Tibial nerve (tissue), 4 donors: ENCODE results near the gene SH2D3A. TPM values are rescaled to one million over a fixed set of nuclear protein-coding genes. Genes with fewer than 3 reads are reported as not detected.

Source experiments
- DNase-seq, 2 donors: peaks; one replicate each; pipeline ENCODE4 v3.0.0-alpha.2; 2019; ENCODE audit warnings: low spot score in 2 of 2
- H3K27ac ChIP-seq, 4 donors: fragments of 200-600 bp; sonication (generic) in 3 of 4; one replicate each; pipeline ENCODE4 v1.5.1; 2017 to 2019; ENCODE audit warnings: mild to moderate bottlenecking in 1 of 4
- H3K27me3 ChIP-seq, 2 donors: fragments of 200-600 bp; sonication (generic) in 1 of 2; one replicate each; pipeline versions ENCODE4 v1.5.1 to v1.6.0; 2017 to 2019
- H3K36me3 ChIP-seq, 3 donors: fragments of 200-600 bp; sonication (generic); one replicate each; pipeline ENCODE4 v1.5.1; 2018 to 2019
- H3K4me1 ChIP-seq, 4 donors: fragments of 200-600 bp; sonication (generic) in 3 of 4; one replicate each; pipeline ENCODE4 v1.5.1; 2017 to 2019
- H3K4me3 ChIP-seq, 4 donors: fragments of 200-600 bp; sonication (generic) in 3 of 4; one replicate each; pipeline ENCODE4 v1.5.1; 2017 to 2019; ENCODE audit warnings: mild to moderate bottlenecking in 1 of 4, moderate library complexity in 1 of 4
- H3K9me3 ChIP-seq, 4 donors: fragments of 200-600 bp; sonication (generic) in 3 of 4; one replicate each; pipeline ENCODE4 v1.5.1; 2017 to 2019
- EP300 ChIP-seq, 2 donors: sonication (generic); formaldehyde crosslinking; IDR thresholded peaks; one replicate each; pipeline ENCODE4 v1.6.1; 2017; ENCODE audit warnings: antibody characterized with exemption in 2 of 2, mild to moderate bottlenecking in 1 of 2
- POLR2A ChIP-seq, 2 donors: fragments of 450-650 bp; IDR thresholded peaks; one replicate each; pipeline ENCODE4 v1.6.1; 2017; ENCODE audit warnings: antibody characterized with exemption in 2 of 2, mild to moderate bottlenecking in 2 of 2, moderate library complexity in 2 of 2
- WGBS, 2 donors: methylation state at CpG; one replicate each; pipeline ENCODE4 v1.1.5; 2018; 5-methylcytosine and 5-hydroxymethylcytosine counted together
- total RNA-seq, 4 donors: library from RNA; depleted of rRNA; stranded (reverse); fragments of >200 nt; gene quantifications; one replicate each; pipeline ENCODE4 v1.1.0, GENCODE V29; 2016
- TF ChIP-seq, protein P1 (sequence below), 5 experiments: fragments of 200-600 bp in 3 of 5; fragments of 450-650 bp in 2 of 5; sonication (generic) in 3 of 5; IDR thresholded peaks; one replicate each; pipeline ENCODE4 v1.5.1; 2016 to 2019; ENCODE audit warnings: antibody characterized with exemption in 5 of 5, mild to moderate bottlenecking in 3 of 5, moderate library complexity in 2 of 5

The SH2D3A gene
- total RNA-seq, 4 donors from 2014 or later, result 0.39 to 4.2 (median 0.44) TPM; not detected in 1

DNA sequence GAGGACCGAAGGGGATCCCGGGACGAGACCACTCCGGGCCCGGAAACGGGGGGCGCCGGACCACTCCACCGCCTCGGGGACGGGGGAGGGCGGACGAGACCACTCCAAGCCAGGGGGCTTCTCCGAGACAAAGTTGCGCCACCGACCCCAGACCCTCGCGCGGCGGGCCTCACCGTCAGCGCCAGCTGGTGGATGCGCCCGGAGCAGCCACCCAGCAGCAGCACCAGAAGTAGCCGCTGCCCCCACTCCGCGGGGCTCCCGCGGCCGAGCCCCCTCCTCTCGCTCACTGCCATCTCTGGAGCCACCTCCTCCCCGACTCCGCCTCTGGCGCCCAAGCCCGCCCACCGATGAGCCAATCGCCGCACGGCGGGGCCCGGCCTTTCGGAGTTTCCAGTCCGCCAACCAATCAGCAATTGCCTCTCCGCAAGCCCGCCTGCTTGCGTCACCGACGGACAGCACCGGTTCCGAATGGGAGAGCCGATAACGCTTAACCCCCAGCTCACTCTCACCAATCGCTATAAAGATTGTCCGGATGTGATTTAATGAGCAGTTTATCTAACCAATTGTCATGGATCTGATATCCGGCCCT lies 29.9 kb downstream of the SH2D3A start, which contains the start of gene GPR108:
TSS of gene GPR108 (minus strand) at position 297 of the 589 bp plus-strand sequence. CDS start at position 293, 4 bp downstream.
- peak within 1 kb of the TSS; percentile 92 to 98 (median 98) for H3K27ac ChIP-seq
- H3K27me3 ChIP-seq, result no peaks in the 10 kb centered on the region
- H3K36me3 ChIP-seq, result peaks cover 0 to 30% (median 0%) of the 10 kb centered on the region in 3 donors
- WGBS, 2 donors, result 0 to 1% methylated on average over 32 to 52 of the region's 55 CpGs
- H3K9me3 ChIP-seq, result no peaks in the 10 kb centered on the region
- peak within 1 kb of the TSS; percentile 66 to 95 (median 80) for H3K4me3 ChIP-seq
- TF ChIP-seq, protein P1, sequence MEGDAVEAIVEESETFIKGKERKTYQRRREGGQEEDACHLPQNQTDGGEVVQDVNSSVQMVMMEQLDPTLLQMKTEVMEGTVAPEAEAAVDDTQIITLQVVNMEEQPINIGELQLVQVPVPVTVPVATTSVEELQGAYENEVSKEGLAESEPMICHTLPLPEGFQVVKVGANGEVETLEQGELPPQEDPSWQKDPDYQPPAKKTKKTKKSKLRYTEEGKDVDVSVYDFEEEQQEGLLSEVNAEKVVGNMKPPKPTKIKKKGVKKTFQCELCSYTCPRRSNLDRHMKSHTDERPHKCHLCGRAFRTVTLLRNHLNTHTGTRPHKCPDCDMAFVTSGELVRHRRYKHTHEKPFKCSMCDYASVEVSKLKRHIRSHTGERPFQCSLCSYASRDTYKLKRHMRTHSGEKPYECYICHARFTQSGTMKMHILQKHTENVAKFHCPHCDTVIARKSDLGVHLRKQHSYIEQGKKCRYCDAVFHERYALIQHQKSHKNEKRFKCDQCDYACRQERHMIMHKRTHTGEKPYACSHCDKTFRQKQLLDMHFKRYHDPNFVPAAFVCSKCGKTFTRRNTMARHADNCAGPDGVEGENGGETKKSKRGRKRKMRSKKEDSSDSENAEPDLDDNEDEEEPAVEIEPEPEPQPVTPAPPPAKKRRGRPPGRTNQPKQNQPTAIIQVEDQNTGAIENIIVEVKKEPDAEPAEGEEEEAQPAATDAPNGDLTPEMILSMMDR (IDR thresholded peaks at IDR 0.05), result peak in 2 of 5 experiments; percentile 41 to 47
- TF ChIP-seq EP300 (IDR thresholded peaks at IDR 0.05) (peak in 1 of 2 donors; percentile 73), POLR2A (IDR thresholded peaks at IDR 0.05) (peak in 1 of 2 donors; percentile 49)
- peak; percentile 75 to 99 for DNase-seq
- H3K4me1 ChIP-seq, result peaks cover 0 to 50% (median 31%) of the 10 kb centered on the region in 4 donors

DNA sequence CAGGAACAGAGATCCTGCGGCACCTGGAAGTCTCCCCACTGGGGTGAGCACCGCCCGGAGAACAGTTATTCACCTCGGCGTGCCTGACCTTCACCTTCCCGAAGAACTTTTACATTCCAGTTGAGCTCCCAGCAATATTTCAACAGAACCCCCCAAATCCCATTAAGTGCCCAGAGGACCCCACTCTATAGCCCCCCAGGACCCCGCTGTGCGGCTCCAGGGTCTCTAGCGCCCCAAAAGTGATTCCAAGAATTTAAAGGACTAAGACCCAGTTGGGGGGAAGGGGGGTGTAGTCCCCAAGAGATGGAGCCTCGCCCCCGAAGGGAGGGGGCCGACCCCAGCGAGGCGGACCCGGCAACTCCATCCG lies 30.3 kb downstream of the SH2D3A start:
- 0 to 1% methylated on average over 9 to 16 of the region's 16 CpGs for WGBS, 2 donors
- DNase-seq, result no peak
- H3K4me3 ChIP-seq, result peak overlapping the region; percentile 66 to 95 (median 80)
- TF ChIP-seq, protein P1 (IDR thresholded peaks at IDR 0.05), result no peak
- TF ChIP-seq POLR2A (IDR thresholded peaks at IDR 0.05) (no peak), EP300 (IDR thresholded peaks at IDR 0.05) (no peak)
- H3K36me3 ChIP-seq, result peaks cover 0 to 35% (median 0%) of the 10 kb centered on the region in 3 donors
- H3K27ac ChIP-seq, result peak overlapping the region; percentile 92 to 98 (median 98)
- H3K4me1 ChIP-seq, result peaks cover 0 to 45% (median 31%) of the 10 kb centered on the region in 4 donors
- no peaks in the 10 kb centered on the region for H3K9me3 ChIP-seq
- H3K27me3 ChIP-seq, result no peaks in the 10 kb centered on the region

DNA sequence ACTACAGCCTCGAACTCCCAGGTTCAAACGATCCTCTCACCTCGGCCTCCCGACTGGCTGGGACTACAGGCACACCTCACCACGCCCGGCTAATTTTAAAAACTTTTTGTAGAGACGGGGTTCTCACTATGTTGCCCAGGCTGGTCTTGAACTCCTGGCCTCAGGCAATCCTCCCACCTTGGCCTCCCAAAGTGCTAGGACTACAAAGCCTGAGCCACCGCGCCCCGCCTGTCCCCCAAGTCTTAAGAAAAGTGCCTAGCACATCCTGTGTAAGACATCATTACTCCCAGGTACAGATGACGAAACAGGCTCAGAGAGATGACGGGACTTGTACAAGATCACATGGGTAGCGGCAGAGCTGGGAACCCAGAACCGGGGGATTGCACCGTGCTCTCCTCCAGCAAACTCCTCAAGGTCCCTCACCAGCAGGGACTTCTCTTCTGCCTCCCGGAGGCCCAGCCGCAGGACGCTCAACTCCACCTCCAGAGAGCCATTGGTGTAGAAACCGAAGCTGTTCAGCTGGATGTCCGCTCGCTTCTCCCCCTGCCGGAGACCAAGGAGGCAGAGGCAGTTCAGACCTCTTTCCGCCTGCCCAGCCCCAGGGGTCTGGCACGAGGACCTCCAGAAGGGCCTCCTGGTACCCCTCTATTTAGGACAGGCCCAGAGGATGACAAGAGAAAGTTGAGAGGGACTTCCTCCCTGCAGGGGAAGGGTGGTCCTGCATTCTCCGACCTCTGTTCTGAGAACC lies 30.9 kb downstream of the SH2D3A start:
- Histone ChIP-seq H3K4me3 (peak overlapping the region; percentile 66 to 95 (median 80)), H3K27ac (peak overlapping the region; percentile 92 to 98 (median 98)), H3K9me3 (no peaks in the 10 kb centered on the region), H3K36me3 (peaks cover 0 to 40% (median 0%) of the 10 kb centered on the region in 3 donors), H3K27me3 (no peaks in the 10 kb centered on the region), H3K4me1 (peaks cover 0 to 40% (median 29%) of the 10 kb centered on the region in 4 donors)
- TF ChIP-seq EP300 (IDR thresholded peaks at IDR 0.05), result peak in 1 of 2 donors; percentile 41
- TF ChIP-seq, protein P1 (IDR thresholded peaks at IDR 0.05), result peak; percentile 48 to 73 (median 58)
- TF ChIP-seq POLR2A (IDR thresholded peaks at IDR 0.05), result peak in 1 of 2 donors; percentile 22
- WGBS, 2 donors, result 31% methylated on average over 22 to 24 of the region's 25 CpGs
- peak in 1 of 2 donors; percentile 59 for DNase-seq

DNA sequence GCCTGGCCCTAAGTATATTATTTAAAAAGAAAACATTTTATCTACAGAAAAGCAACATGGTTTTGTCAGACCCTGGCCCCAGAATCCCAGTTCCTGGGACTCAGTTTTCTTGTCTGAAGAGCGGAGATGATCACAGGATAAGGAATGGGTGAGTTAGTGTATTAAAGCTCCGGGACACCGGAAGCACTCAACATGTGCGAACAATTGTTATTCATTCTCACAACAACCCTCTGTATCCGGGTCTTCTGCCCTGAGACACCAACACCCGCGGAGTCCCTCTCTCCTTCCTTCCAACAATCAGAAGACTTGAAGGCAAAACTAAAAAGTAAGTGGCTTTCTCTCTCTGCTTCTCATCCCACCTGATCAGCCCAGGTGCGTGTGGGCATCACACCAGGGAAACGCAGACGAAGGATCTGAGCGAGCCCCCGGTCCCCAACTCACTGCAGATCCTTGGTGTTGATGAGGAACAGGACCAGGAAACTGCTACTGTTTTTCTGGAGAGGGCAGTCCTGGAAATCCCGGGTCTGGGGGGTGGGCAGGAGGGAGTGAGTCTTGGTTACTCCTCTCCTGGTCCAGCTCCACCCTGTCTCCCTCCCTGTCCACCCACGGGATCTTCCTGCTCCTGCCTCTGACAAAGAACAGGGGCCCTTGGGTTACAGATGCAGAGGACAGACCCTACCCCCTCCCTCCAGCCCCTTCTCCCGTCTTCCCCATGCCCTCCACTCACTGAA lies 31.9 kb downstream of the SH2D3A start:
- Histone ChIP-seq H3K9me3 (no peaks in the 10 kb centered on the region), H3K4me3 (no peak overlapping the region), H3K36me3 (peaks cover 0 to 50% (median 0%) of the 10 kb centered on the region in 3 donors), H3K4me1 (peaks cover 0 to 44% (median 28%) of the 10 kb centered on the region in 4 donors), H3K27ac (peak overlapping the region in 3 of 4 donors; percentile 97 to 98 (median 98)), H3K27me3 (no peaks in the 10 kb centered on the region)
- TF ChIP-seq, protein P1 (IDR thresholded peaks at IDR 0.05), result no peak
- 43 to 57% methylated on average over 15 of the region's 15 CpGs for WGBS, 2 donors
- DNase-seq, result no peak
